ENCODE results near the gene TPRG1. TPM values are rescaled to one million over a fixed set of nuclear protein-coding genes. Genes with fewer than 3 reads are reported as not detected.

TPRG1 gene
- total RNA-seq, 1 experiment from 2014 or later, result 0.55 TPM

DNA sequence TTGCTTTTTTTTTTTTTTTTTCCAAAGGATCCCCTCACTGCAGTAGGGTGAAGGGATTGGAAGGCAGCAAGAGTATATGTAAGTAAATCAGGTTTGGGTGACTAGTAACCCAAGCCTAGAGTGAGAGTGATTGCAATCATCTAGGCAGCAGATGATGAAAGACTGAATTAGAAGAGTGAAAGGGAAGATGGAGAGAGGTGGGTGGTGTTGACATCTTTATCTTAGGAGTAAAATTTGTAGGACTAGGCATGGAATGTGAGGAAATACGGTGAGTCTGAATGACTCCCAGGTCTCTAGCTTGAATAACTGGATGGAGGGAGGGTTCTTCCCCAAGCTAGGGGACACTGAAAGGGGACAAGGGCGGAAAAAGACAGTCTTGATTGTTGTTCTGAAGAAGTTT is 63.4 kb downstream of the TPRG1 start (continued):
- TF ChIP-seq, protein P1, sequence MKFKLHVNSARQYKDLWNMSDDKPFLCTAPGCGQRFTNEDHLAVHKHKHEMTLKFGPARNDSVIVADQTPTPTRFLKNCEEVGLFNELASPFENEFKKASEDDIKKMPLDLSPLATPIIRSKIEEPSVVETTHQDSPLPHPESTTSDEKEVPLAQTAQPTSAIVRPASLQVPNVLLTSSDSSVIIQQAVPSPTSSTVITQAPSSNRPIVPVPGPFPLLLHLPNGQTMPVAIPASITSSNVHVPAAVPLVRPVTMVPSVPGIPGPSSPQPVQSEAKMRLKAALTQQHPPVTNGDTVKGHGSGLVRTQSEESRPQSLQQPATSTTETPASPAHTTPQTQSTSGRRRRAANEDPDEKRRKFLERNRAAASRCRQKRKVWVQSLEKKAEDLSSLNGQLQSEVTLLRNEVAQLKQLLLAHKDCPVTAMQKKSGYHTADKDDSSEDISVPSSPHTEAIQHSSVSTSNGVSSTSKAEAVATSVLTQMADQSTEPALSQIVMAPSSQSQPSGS (CRISPR knock-in tag; IDR thresholded peaks at IDR 0.05; ENCODE audit: borderline replicate concordance, low read depth), result no peak
- TF ChIP-seq, protein P2, sequence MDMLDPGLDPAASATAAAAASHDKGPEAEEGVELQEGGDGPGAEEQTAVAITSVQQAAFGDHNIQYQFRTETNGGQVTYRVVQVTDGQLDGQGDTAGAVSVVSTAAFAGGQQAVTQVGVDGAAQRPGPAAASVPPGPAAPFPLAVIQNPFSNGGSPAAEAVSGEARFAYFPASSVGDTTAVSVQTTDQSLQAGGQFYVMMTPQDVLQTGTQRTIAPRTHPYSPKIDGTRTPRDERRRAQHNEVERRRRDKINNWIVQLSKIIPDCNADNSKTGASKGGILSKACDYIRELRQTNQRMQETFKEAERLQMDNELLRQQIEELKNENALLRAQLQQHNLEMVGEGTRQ (CRISPR knock-in tag; IDR thresholded peaks at IDR 0.05), result no peak
- TF ChIP-seq, protein P3, sequence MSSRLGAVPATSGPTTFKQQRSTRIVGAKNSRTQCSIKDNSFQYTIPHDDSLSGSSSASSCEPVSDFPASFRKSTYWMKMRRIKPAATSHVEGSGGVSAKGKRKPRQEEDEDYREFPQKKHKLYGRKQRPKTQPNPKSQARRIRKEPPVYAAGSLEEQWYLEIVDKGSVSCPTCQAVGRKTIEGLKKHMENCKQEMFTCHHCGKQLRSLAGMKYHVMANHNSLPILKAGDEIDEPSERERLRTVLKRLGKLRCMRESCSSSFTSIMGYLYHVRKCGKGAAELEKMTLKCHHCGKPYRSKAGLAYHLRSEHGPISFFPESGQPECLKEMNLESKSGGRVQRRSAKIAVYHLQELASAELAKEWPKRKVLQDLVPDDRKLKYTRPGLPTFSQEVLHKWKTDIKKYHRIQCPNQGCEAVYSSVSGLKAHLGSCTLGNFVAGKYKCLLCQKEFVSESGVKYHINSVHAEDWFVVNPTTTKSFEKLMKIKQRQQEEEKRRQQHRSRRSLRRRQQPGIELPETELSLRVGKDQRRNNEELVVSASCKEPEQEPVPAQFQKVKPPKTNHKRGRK (CRISPR knock-in tag; IDR thresholded peaks at IDR 0.05; ENCODE audit: borderline replicate concordance), result no peak
- no peak for TF ChIP-seq ZNF219 (CRISPR knock-in tag; IDR thresholded peaks at IDR 0.05; ENCODE audit: borderline replicate concordance)
- TF ChIP-seq, protein P4, sequence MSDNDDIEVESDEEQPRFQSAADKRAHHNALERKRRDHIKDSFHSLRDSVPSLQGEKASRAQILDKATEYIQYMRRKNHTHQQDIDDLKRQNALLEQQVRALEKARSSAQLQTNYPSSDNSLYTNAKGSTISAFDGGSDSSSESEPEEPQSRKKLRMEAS (CRISPR knock-in tag; IDR thresholded peaks at IDR 0.05), result no peak
- TF ChIP-seq CREM (CRISPR knock-in tag; IDR thresholded peaks at IDR 0.05), result no peak
- TF ChIP-seq, protein P5, sequence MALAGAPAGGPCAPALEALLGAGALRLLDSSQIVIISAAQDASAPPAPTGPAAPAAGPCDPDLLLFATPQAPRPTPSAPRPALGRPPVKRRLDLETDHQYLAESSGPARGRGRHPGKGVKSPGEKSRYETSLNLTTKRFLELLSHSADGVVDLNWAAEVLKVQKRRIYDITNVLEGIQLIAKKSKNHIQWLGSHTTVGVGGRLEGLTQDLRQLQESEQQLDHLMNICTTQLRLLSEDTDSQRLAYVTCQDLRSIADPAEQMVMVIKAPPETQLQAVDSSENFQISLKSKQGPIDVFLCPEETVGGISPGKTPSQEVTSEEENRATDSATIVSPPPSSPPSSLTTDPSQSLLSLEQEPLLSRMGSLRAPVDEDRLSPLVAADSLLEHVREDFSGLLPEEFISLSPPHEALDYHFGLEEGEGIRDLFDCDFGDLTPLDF (CRISPR knock-in tag; IDR thresholded peaks at IDR 0.05), result no peak

DNA sequence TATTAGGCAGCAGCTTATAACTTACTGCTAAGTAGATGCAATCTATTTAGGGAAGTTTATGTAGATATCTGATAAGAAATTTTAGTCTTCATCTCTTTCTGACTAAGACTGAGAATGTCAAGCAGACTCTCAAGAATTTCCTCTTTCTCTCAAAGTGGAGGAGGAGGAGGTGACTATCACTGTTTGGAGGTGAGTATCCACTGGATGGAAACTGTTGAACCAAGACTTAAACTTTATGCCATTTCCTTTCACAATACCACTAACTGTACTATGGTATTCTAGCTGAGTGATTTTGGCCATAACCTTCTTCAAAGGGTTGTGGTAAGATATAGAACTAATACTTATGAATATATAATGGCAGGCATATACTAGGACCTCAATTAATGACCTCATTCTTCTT is 64.6 kb downstream of the TPRG1 start:
- Mint-ChIP-seq H3K4me1 (no peaks in the 10 kb centered on the region), H3K36me3 (no peaks in the 10 kb centered on the region), H3K4me3 (no peak overlapping the region), H3K9me3 (peaks cover 9% of the 10 kb centered on the region), H3K27me3 (ENCODE audit: low read depth) (no peaks in the 10 kb centered on the region; the same call in 1 of the 2 replicates), H3K27ac (no peak overlapping the region)
- POLR2A ChIA-PET, result no interaction called here
- TF ChIP-seq, protein P6, sequence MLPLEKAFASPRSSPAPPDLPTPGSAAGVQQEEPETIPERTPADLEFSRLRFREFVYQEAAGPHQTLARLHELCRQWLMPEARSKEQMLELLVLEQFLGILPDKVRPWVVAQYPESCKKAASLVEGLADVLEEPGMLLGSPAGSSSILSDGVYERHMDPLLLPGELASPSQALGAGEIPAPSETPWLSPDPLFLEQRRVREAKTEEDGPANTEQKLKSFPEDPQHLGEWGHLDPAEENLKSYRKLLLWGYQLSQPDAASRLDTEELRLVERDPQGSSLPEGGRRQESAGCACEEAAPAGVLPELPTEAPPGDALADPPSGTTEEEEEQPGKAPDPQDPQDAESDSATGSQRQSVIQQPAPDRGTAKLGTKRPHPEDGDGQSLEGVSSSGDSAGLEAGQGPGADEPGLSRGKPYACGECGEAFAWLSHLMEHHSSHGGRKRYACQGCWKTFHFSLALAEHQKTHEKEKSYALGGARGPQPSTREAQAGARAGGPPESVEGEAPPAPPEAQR (CRISPR knock-in tag; IDR thresholded peaks at IDR 0.05), result no peak
- TF ChIP-seq ZNF423 (CRISPR knock-in tag; IDR thresholded peaks at IDR 0.05) (no peak), FOXP1 (CRISPR knock-in tag; IDR thresholded peaks at IDR 0.05; ENCODE audit: borderline replicate concordance) (no peak)
- TF ChIP-seq, protein P7, sequence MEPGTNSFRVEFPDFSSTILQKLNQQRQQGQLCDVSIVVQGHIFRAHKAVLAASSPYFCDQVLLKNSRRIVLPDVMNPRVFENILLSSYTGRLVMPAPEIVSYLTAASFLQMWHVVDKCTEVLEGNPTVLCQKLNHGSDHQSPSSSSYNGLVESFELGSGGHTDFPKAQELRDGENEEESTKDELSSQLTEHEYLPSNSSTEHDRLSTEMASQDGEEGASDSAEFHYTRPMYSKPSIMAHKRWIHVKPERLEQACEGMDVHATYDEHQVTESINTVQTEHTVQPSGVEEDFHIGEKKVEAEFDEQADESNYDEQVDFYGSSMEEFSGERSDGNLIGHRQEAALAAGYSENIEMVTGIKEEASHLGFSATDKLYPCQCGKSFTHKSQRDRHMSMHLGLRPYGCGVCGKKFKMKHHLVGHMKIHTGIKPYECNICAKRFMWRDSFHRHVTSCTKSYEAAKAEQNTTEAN (CRISPR knock-in tag; IDR thresholded peaks at IDR 0.05), result no peak
- TF ChIP-seq, protein P8, sequence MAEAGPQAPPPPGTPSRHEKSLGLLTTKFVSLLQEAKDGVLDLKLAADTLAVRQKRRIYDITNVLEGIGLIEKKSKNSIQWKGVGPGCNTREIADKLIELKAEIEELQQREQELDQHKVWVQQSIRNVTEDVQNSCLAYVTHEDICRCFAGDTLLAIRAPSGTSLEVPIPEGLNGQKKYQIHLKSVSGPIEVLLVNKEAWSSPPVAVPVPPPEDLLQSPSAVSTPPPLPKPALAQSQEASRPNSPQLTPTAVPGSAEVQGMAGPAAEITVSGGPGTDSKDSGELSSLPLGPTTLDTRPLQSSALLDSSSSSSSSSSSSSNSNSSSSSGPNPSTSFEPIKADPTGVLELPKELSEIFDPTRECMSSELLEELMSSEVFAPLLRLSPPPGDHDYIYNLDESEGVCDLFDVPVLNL (CRISPR knock-in tag; IDR thresholded peaks at IDR 0.05; ENCODE audit: borderline replicate concordance, low read depth), result no peak
- TF ChIP-seq, protein P9, sequence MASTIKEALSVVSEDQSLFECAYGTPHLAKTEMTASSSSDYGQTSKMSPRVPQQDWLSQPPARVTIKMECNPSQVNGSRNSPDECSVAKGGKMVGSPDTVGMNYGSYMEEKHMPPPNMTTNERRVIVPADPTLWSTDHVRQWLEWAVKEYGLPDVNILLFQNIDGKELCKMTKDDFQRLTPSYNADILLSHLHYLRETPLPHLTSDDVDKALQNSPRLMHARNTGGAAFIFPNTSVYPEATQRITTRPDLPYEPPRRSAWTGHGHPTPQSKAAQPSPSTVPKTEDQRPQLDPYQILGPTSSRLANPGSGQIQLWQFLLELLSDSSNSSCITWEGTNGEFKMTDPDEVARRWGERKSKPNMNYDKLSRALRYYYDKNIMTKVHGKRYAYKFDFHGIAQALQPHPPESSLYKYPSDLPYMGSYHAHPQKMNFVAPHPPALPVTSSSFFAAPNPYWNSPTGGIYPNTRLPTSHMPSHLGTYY (CRISPR knock-in tag; IDR thresholded peaks at IDR 0.05), result no peak
- ATAC-seq (no peak), DNase-seq (ENCODE audit: low spot score) (no peak)
- CTCF ChIA-PET, result interaction anchor here (0.6 kb wide), 1 partner anchor 80 kb away, joined by 5 read pairs; no protein-coding TSS in a partner anchor
